ENCODE measurements around the gene RGPD4. TPM values are rescaled to one million over a fixed set of nuclear protein-coding genes. Genes with fewer than 3 reads are reported as not detected.
"Not testable (repeated sequence)": the region's sequence is repeated elsewhere in the genome, so short reads cannot be mapped to it uniquely, and the experiment has no call there.

The RGPD4 gene
- total and polyA plus RNA-seq, 7 donors: under 0.01 to 0.17 (median 0.01) TPM; not detected in 4

DNA sequence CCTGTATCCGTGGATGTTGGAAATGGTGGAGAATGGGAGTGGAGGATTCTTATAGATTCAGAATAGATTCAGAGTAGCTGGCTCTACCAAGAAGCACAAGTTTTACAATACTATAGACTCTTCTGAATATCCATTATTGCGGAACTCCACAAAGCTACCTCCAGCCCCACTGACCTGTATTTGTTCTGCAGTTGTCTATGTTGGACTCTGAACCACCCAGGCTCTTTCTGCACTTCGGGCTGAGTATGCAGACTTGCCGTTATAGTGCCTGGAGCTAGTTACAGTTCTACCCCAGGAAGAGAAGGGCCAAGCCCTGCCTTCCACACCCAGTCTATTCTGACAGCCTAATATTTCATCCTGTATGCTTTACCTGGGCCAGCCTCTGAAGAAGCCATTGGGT lies 4.4 kb upstream of the RGPD4 start:
- Histone ChIP-seq H3K4me1 (no peaks in the 10 kb centered on the region), H3K36me3 (ENCODE audit: insufficient read depth in 1 of 2, low read depth in 1 of 2) (no peaks in the 10 kb centered on the region), H3K9me3 (no peaks in the 10 kb centered on the region), H3K4me3 (no peak overlapping the region), H3K27me3 (ENCODE audit: insufficient read depth in 3 of 3, low read length in 2 of 3) (no peaks in the 10 kb centered on the region), H3K27ac (no peak overlapping the region)
- TF ChIP-seq, protein P1, sequence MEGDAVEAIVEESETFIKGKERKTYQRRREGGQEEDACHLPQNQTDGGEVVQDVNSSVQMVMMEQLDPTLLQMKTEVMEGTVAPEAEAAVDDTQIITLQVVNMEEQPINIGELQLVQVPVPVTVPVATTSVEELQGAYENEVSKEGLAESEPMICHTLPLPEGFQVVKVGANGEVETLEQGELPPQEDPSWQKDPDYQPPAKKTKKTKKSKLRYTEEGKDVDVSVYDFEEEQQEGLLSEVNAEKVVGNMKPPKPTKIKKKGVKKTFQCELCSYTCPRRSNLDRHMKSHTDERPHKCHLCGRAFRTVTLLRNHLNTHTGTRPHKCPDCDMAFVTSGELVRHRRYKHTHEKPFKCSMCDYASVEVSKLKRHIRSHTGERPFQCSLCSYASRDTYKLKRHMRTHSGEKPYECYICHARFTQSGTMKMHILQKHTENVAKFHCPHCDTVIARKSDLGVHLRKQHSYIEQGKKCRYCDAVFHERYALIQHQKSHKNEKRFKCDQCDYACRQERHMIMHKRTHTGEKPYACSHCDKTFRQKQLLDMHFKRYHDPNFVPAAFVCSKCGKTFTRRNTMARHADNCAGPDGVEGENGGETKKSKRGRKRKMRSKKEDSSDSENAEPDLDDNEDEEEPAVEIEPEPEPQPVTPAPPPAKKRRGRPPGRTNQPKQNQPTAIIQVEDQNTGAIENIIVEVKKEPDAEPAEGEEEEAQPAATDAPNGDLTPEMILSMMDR (IDR thresholded peaks at IDR 0.05): no peak
- intact Hi-C loops (cut with DNase I): no loop called here
- 89 to 95% (median 91%) methylated on average over 4 of the region's 4 CpGs for WGBS, 3 donors
- ATAC-seq: no peak
- DNase-seq: no peak

DNA sequence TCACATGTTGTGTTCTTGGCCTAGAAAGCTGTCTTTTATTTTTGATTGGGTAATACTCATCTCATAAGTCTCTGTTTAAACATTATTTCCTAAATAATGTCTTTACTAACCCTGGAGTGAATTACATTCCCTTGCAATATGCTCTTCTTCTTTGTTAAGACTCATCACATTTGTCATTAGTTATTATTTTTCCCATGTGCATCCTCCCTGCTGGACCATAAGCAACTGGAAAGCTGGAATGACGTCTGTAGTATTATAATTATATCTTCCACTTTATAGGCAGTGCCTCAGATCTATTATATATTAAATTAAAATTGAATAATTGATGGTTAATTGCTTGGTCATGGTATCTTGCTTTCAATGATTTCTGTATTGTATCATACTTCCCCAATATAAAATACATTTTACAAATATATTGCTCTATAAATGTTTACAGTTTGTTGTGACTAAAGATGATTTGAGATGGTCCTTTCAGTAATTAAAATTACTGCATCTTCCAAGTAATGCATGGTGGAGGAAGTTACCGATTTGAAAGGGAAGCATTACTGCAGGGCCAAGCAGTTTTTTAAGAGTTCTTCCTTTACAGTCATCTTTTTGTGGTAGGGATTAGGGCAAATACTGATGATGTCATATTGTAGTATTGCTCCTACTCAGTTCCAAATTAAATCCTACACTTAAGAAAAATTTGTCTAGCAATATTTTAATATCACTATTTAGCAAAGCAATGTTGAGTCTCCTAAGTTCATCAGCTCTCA lies 2.1 kb upstream of the RGPD4 start:
- Histone ChIP-seq H3K27me3 (ENCODE audit: insufficient read depth in 3 of 3, low read length in 2 of 3) (no peaks in the 10 kb centered on the region), H3K4me1 (no peaks in the 10 kb centered on the region), H3K4me3 (no peak overlapping the region), H3K27ac (no peak overlapping the region), H3K9me3 (no peaks in the 10 kb centered on the region), H3K36me3 (ENCODE audit: insufficient read depth in 1 of 2, low read depth in 1 of 2) (no peaks in the 10 kb centered on the region)
- DNase-seq (no peak), ATAC-seq (no peak)
- TF ChIP-seq, protein P1 (IDR thresholded peaks at IDR 0.05): no peak
- WGBS, 3 donors: 45 to 53% (median 51%) methylated on average over 2 of the region's 2 CpGs
- intact Hi-C loops (cut with DNase I): no loop called here

DNA sequence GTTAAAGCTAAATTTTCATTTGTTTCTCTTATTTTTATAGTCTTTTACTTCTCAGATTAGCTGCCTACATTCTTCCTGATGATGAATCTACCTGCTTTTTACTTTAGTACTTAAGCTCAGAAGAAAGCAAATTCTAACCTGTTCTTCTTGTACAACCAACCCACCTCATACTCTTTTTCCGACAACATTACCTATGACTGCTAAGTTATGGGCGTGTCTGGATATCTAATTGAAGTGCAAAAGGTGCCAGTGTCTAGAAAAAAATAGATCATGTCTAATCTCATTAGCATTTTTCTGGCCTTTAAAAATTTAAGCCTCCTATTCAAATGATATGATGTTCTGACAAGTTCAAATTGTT lies 1.5 kb upstream of the RGPD4 start:
- no peak for ATAC-seq
- DNase-seq: no peak
- 93 to 95% (median 94%) methylated on average over 2 of the region's 2 CpGs for WGBS, 3 donors

DNA sequence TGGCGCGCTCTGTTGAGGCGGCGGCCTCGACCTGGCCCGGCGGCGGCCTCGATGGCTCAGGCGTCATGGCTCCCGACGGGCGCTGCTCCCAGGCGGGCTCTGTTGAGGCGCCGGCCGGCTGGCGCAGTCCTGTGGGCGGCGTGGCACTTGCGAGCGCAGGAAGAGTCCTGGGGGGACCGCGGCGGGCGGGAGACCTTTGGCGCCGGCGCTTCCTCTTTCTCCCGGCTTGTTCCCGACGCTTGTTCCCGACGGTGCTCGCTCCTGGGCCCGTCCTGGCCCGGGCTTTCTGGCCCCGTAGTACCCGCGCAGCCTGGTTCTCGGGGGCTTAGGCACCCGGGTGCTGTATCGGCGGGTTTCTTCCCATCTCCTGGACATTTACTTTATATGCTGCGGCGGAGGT lies 2.8 kb downstream of the RGPD4 start:
- 96 to 100% (median 97%) methylated on average over 5 to 41 of the region's 46 CpGs for WGBS, 3 donors
- DNase-seq; H3K27me3 ChIP-seq (ENCODE audit: insufficient read depth in 3 of 3, low read length in 2 of 3); H3K4me1 ChIP-seq; ATAC-seq; H3K9me3 ChIP-seq; H3K27ac ChIP-seq; H3K36me3 ChIP-seq (ENCODE audit: insufficient read depth in 1 of 2, low read depth in 1 of 2); intact Hi-C loops (cut with DNase I); H3K4me3 ChIP-seq: not testable (repeated sequence)

More for the DNA sequence above, 1.5 kb upstream of the RGPD4 start:
- Histone ChIP-seq H3K9me3 (no peaks in the 10 kb centered on the region), H3K4me1 (no peaks in the 10 kb centered on the region), H3K4me3 (no peak overlapping the region), H3K27me3 (ENCODE audit: insufficient read depth in 3 of 3, low read length in 2 of 3) (no peaks in the 10 kb centered on the region), H3K27ac (no peak overlapping the region), H3K36me3 (ENCODE audit: insufficient read depth in 1 of 2, low read depth in 1 of 2) (no peaks in the 10 kb centered on the region)
- intact Hi-C loops (cut with DNase I): no loop called here
- TF ChIP-seq, protein P1 (IDR thresholded peaks at IDR 0.05): no peak

DNA sequence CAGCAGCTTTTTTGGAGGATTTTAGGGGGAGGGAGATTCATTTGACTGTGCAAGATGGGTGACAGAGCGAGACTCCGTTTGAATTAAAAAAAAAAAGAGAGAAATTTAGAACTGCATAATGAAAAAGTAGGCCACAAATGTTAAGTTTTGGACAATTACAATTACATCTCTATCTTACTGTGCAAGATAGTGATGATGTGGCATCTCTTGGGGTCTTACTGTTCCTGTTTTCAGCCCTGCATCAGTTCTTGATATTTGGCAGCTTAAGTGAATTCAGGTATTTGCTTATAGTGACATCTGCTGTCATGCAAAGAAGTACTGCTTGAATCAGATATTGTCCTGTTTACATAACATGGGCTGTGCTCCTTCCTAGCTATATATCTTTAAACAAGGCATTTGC lies 6.5 kb downstream of the RGPD4 start:
- 90 to 94% (median 90%) methylated on average over 2 of the region's 2 CpGs for WGBS, 3 donors
- ATAC-seq; H3K4me3 ChIP-seq; H3K27me3 ChIP-seq (ENCODE audit: insufficient read depth in 3 of 3, low read length in 2 of 3); H3K36me3 ChIP-seq (ENCODE audit: insufficient read depth in 1 of 2, low read depth in 1 of 2); H3K4me1 ChIP-seq; H3K27ac ChIP-seq; H3K9me3 ChIP-seq; DNase-seq; intact Hi-C loops (cut with DNase I): not testable (repeated sequence)

DNA sequence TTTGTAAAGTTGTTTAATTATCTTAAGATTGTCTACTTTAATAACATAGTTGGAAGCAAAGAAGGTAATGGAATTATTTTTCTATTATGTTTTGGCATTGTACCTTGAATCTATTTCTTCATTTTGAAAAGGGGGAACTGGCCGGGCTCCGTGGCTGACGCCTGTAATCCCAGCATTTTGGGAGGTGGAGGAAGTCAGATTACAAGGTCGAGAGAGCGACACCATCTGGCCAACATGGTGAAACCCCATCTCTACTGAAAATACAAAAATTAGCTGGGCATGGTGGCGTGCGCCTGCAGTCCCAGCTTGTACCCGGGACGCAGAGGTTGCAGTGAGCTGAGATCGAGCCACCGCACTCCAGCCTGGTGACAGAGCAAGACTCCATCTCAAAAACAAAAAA lies 6.9 kb downstream of the RGPD4 start:
- 44 to 46% (median 46%) methylated on average over 11 of the region's 11 CpGs for WGBS, 3 donors
- H3K4me3 ChIP-seq; H3K4me1 ChIP-seq; H3K36me3 ChIP-seq (ENCODE audit: insufficient read depth in 1 of 2, low read depth in 1 of 2); ATAC-seq; H3K27ac ChIP-seq; H3K27me3 ChIP-seq (ENCODE audit: insufficient read depth in 3 of 3, low read length in 2 of 3); DNase-seq; intact Hi-C loops (cut with DNase I); H3K9me3 ChIP-seq: not testable (repeated sequence)

DNA sequence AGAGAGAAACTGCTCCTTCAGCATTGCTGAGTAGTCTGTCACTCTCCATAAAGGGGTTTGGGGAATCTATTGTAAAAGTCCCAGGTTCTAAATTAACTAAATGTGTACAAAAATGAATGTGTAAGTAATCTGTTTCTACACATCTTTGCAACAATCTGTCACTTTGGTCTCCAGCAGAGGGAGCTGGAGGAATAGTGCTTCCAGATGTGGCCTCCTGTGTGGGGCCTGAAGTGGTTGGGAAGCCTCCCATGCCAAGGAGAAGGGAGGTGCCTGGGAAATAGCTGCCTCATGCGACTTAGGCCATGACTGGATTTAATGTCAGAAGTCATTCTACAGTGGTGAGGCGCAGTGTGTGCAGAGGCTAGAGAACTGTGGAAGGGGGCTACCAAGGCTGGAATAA lies 89.4 kb downstream of the RGPD4 start:
- H3K36me3 ChIP-seq (ENCODE audit: insufficient read depth in 1 of 2, low read depth in 1 of 2); H3K4me3 ChIP-seq; H3K27me3 ChIP-seq (ENCODE audit: insufficient read depth in 3 of 3, low read length in 2 of 3); DNase-seq; H3K4me1 ChIP-seq; intact Hi-C loops (cut with DNase I); H3K9me3 ChIP-seq; H3K27ac ChIP-seq: not testable (repeated sequence)
- 83% methylated on average over 1 of the region's 2 CpGs; no CpG with 5 or more reads in 2 of the 3 donors for WGBS, 3 donors
- peak in 1 of 4 donors; percentile 47 for ATAC-seq

DNA sequence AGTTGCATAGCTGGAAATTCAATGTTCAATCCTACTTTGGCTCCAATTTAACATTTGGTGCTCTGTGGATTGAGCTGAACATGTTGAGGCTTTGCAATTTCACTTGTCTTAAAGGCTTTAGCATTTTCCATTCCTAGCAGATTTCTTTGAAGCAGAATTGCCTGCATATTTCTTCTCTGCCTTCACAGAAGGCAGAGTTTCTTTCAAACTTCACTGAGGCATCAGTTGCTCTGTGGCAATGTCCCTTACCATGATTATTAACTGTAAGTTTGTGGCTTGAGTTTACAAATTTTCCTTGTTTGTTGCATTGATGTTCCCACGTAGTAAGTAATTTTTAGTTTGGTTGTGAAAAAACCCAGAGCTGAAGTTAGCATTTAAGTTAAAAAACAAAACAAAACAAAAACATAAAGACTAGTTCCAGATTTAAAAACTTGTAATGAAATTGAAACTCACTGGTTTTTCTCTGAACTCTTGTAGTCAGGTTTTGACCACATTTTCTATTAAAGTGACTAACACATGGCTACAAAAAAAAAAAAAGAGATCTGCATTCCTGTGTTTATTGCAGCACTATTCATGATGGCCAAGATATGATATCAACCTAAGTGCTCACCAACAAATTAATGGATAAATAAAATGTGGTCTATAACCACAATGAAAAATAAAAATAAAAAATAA lies 90.1 kb downstream of the RGPD4 start:
- H3K27me3 ChIP-seq (ENCODE audit: insufficient read depth in 3 of 3, low read length in 2 of 3); ATAC-seq; H3K9me3 ChIP-seq; intact Hi-C loops (cut with DNase I); DNase-seq; H3K27ac ChIP-seq; H3K36me3 ChIP-seq (ENCODE audit: insufficient read depth in 1 of 2, low read depth in 1 of 2); H3K4me1 ChIP-seq; H3K4me3 ChIP-seq: not testable (repeated sequence)
- 79 to 81% (median 79%) methylated on average over 1 of the region's 1 CpG for WGBS, 3 donors

All from psoas muscle (tissue), 8 donors.